ENCODE results near the gene SOX18. TPM values are rescaled to one million over a fixed set of nuclear protein-coding genes. Genes with fewer than 3 reads are reported as not detected.

The SOX18 gene
- total and polyA plus RNA-seq, 2 of the 13 experiments (the other 11 are each of a cell fraction or from before 2014, with no cell fraction given): 1.6 to 1.9 TPM

GRCh38 chr20:64053841-64054661 lies 4.6 kb upstream of the SOX18 start (continued):
- TF ChIP-seq FOXM1 (CRISPR knock-in tag; IDR thresholded peaks at IDR 0.05) (no peak), KLF16 (CRISPR knock-in tag; IDR thresholded peaks at IDR 0.05) (peak in 1 of 2 experiments; percentile 94; a peak in 2 of 4 replicates), ZC3H4 (CRISPR knock-in tag; IDR thresholded peaks at IDR 0.05; ENCODE audit: borderline replicate concordance) (peak; percentile 91), KDM3A (CRISPR knock-in tag; IDR thresholded peaks at IDR 0.05; ENCODE audit: low read depth) (peak; percentile 76; the same call in 1 of the 2 replicates), ZMYM2 (CRISPR knock-in tag; IDR thresholded peaks at IDR 0.05) (no peak; the same call in 1 of the 2 replicates), TEAD3 (CRISPR knock-in tag; optimal IDR thresholded peaks at IDR 0.05; ENCODE audit: borderline replicate concordance) (peak; percentile 81), ZNF432 (CRISPR knock-in tag; IDR thresholded peaks at IDR 0.05; ENCODE audit: borderline replicate concordance) (no peak), HCFC1 (IDR thresholded peaks at IDR 0.05; ENCODE audit: low read depth, low read length) (no peak; the same call in 1 of the 2 replicates), ZNF10 (CRISPR knock-in tag; IDR thresholded peaks at IDR 0.05; ENCODE audit: borderline replicate concordance, low read depth) (no peak), MEIS1 (CRISPR knock-in tag; IDR thresholded peaks at IDR 0.05; ENCODE audit: borderline replicate concordance) (0 out of 2 replicates have a peak, but pooled peaks have one; percentile 64), PBX2 (CRISPR knock-in tag; IDR thresholded peaks at IDR 0.05) (no peak), HBP1 (CRISPR knock-in tag; IDR thresholded peaks at IDR 0.05; ENCODE audit: low read depth) (0 out of 2 replicates have a peak, but pooled peaks have one; percentile 3), ZNF235 (CRISPR knock-in tag; IDR thresholded peaks at IDR 0.05; ENCODE audit: borderline replicate concordance) (no peak), ZSCAN22 (CRISPR knock-in tag; IDR thresholded peaks at IDR 0.05) (no peak), ZMAT5 (CRISPR knock-in tag; IDR thresholded peaks at IDR 0.05; ENCODE audit: borderline replicate concordance, low read depth) (no peak)
- TF ChIP-seq, protein P1, sequence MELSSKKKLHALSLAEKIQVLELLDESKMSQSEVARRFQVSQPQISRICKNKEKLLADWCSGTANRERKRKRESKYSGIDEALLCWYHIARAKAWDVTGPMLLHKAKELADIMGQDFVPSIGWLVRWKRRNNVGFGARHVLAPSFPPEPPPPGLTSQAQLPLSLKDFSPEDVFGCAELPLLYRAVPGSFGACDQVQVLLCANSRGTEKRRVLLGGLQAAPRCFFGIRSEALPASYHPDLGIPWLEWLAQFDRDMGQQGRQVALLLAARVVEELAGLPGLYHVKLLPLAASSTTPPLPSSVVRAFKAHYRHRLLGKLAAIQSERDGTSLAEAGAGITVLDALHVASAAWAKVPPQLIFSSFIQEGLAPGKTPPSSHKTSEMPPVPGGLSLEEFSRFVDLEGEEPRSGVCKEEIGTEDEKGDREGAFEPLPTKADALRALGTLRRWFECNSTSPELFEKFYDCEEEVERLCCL (CRISPR knock-in tag; IDR thresholded peaks at IDR 0.05; ENCODE audit: borderline replicate concordance): peak; percentile 22; the same call in 1 of the 2 replicates
- TF ChIP-seq, protein P2, sequence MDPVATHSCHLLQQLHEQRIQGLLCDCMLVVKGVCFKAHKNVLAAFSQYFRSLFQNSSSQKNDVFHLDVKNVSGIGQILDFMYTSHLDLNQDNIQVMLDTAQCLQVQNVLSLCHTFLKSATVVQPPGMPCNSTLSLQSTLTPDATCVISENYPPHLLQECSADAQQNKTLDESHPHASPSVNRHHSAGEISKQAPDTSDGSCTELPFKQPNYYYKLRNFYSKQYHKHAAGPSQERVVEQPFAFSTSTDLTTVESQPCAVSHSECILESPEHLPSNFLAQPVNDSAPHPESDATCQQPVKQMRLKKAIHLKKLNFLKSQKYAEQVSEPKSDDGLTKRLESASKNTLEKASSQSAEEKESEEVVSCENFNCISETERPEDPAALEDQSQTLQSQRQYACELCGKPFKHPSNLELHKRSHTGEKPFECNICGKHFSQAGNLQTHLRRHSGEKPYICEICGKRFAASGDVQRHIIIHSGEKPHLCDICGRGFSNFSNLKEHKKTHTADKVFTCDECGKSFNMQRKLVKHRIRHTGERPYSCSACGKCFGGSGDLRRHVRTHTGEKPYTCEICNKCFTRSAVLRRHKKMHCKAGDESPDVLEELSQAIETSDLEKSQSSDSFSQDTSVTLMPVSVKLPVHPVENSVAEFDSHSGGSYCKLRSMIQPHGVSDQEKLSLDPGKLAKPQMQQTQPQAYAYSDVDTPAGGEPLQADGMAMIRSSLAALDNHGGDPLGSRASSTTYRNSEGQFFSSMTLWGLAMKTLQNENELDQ (CRISPR knock-in tag; IDR thresholded peaks at IDR 0.05; ENCODE audit: borderline replicate concordance): no peak; the same call in 1 of the 2 replicates
- TF ChIP-seq, protein P3, sequence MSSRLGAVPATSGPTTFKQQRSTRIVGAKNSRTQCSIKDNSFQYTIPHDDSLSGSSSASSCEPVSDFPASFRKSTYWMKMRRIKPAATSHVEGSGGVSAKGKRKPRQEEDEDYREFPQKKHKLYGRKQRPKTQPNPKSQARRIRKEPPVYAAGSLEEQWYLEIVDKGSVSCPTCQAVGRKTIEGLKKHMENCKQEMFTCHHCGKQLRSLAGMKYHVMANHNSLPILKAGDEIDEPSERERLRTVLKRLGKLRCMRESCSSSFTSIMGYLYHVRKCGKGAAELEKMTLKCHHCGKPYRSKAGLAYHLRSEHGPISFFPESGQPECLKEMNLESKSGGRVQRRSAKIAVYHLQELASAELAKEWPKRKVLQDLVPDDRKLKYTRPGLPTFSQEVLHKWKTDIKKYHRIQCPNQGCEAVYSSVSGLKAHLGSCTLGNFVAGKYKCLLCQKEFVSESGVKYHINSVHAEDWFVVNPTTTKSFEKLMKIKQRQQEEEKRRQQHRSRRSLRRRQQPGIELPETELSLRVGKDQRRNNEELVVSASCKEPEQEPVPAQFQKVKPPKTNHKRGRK (CRISPR knock-in tag; IDR thresholded peaks at IDR 0.05): 0 out of 2 replicates have a peak, but pooled peaks have one; percentile 17

Measured in HepG2 (cell line).